SIG-M5 treated with dmso at 0.1 percent for 504 hours (cell line): ENCODE results near the gene CCL5.
"Not testable (repeated sequence)": the region's sequence is repeated elsewhere in the genome, so short reads cannot be mapped to it uniquely, and the experiment has no call there.

Experiments
- DNase-seq: peaks from one replicate; lab custom pipeline; 2025; ENCODE audit not compliant: unreplicated experiment; lab: John Stamatoyannopoulos, UW

Gene CCL5

GRCh38 chr17:35898283-35899070 is 18.3 kb upstream of the CCL5 start:
- peak; percentile 90 for DNase-seq

- DNase-seq: not testable (repeated sequence)
These were observed 17.6 kb upstream of the CCL5 start for GRCh38 chr17:35897772-35898171.

- peak; percentile 83 for DNase-seq
These were observed 15.8 kb upstream of the CCL5 start for GRCh38 chr17:35895636-35896587.

- no peak for DNase-seq
These were observed 14.0 kb upstream of the CCL5 start for GRCh38 chr17:35894206-35894605.

GRCh38 chr17:35893751-35894150 is 13.6 kb upstream of the CCL5 start:
- no peak for DNase-seq

- DNase-seq: peak; percentile 60
These were observed 12.2 kb upstream of the CCL5 start for GRCh38 chr17:35892091-35893035.

GRCh38 chr17:35891269-35891668 is 11.1 kb upstream of the CCL5 start:
- no peak for DNase-seq

- DNase-seq: no peak
These were observed 10.6 kb upstream of the CCL5 start for GRCh38 chr17:35890774-35891155.

- DNase-seq: no peak
These were observed 9.9 kb upstream of the CCL5 start for GRCh38 chr17:35889818-35890773.

GRCh38 chr17:35889241-35889640 is 9.1 kb upstream of the CCL5 start:
- DNase-seq: no peak

- no peak for DNase-seq
These were observed 1.8 kb downstream of the CCL5 start for GRCh38 chr17:35878361-35878760.

GRCh38 chr17:35877345-35878029 is 2.7 kb downstream of the CCL5 start:
- no peak for DNase-seq

- no peak for DNase-seq
These were observed 3.6 kb downstream of the CCL5 start for GRCh38 chr17:35876534-35876933.

GRCh38 chr17:35875800-35876139 is 4.4 kb downstream of the CCL5 start:
- no peak for DNase-seq

- DNase-seq: no peak
These were observed 4.9 kb downstream of the CCL5 start for GRCh38 chr17:35875072-35875799.

- no peak for DNase-seq
These were observed 7.8 kb downstream of the CCL5 start for GRCh38 chr17:35872196-35872980.

- no peak for DNase-seq
These were observed 9.0 kb downstream of the CCL5 start for GRCh38 chr17:35870906-35871819.
